HG02885 (cell line): ENCODE measurements around the gene MRC2.
"Not testable (repeated sequence)": the region's sequence is repeated elsewhere in the genome, so short reads cannot be mapped to it uniquely, and the experiment has no call there.

Source experiments
- ATAC-seq: cut with Tn5 transposase; IDR thresholded peaks from one replicate; pipeline ENCODE4 v1.9.1; 2021; ENCODE audit warnings: mild to moderate bottlenecking; ENCODE audit not compliant: unreplicated experiment, poor library complexity

The MRC2 gene

GRCh38 chr17:62627219-62627903, at the start of gene MRC2:
Gene MRC2 (plus strand): TSS chr17:62627670. CDS start chr17:62627803, 133 bp downstream.
- peak; percentile 62 for ATAC-seq

GRCh38 chr17:62578757-62579487, 48.5 kb upstream of the MRC2 start:
- ATAC-seq, result no peak

- ATAC-seq, result no peak
These were observed 46.5 kb upstream of the MRC2 start for GRCh38 chr17:62580947-62581346.

- ATAC-seq, result no peak
These were observed 45.7 kb upstream of the MRC2 start for GRCh38 chr17:62581764-62582163.

GRCh38 chr17:62587554-62587953, 39.9 kb upstream of the MRC2 start:
- ATAC-seq, result no peak

- ATAC-seq, result no peak
These were observed 39.4 kb upstream of the MRC2 start for GRCh38 chr17:62588109-62588508.

GRCh38 chr17:62591333-62591732, 36.1 kb upstream of the MRC2 start:
- ATAC-seq, result no peak

- not testable (repeated sequence) for ATAC-seq
These were observed 35.6 kb upstream of the MRC2 start for GRCh38 chr17:62591822-62592221.

- no peak for ATAC-seq
These were observed 35.0 kb upstream of the MRC2 start for GRCh38 chr17:62592341-62593099.

- ATAC-seq, result no peak
These were observed 32.0 kb upstream of the MRC2 start for GRCh38 chr17:62595484-62595883.

- ATAC-seq, result no peak
These were observed 30.8 kb upstream of the MRC2 start for GRCh38 chr17:62596662-62597061.

GRCh38 chr17:62597150-62597549, 30.3 kb upstream of the MRC2 start:
- no peak for ATAC-seq

- ATAC-seq, result no peak
These were observed 29.6 kb upstream of the MRC2 start for GRCh38 chr17:62597920-62598319.

GRCh38 chr17:62599964-62600657, 27.4 kb upstream of the MRC2 start:
- ATAC-seq, result no peak

GRCh38 chr17:62600805-62601204, 26.7 kb upstream of the MRC2 start:
- ATAC-seq, result no peak

- no peak for ATAC-seq
These were observed 26.0 kb upstream of the MRC2 start for GRCh38 chr17:62601471-62601870.

GRCh38 chr17:62603783-62604182, 23.7 kb upstream of the MRC2 start:
- ATAC-seq, result not testable (repeated sequence)

GRCh38 chr17:62605588-62605987, 21.9 kb upstream of the MRC2 start:
- ATAC-seq, result no peak

GRCh38 chr17:62611292-62611691, 16.2 kb upstream of the MRC2 start:
- ATAC-seq, result peak; percentile 71

- ATAC-seq, result peak; percentile 50
These were observed 15.7 kb upstream of the MRC2 start for GRCh38 chr17:62611728-62612127.

- not testable (repeated sequence) for ATAC-seq
These were observed 15.2 kb upstream of the MRC2 start for GRCh38 chr17:62612289-62612688.
